ENCODE results near the gene GRXCR1.

The GRXCR1 gene

GRCh38 chr4:42892413-42892812 is at the start of gene GRXCR1:
Gene GRXCR1 (plus strand): TSS chr4:42892713. CDS start chr4:42893267, 554 bp downstream.
- no peaks in the 10 kb centered on the region for H3K36me3 ChIP-seq (ENCODE audit: control insufficient read depth, insufficient read depth, low read length)
- no peaks in the 10 kb centered on the region for H3K79me2 ChIP-seq
- no peak for TF ChIP-seq CTCF (IDR thresholded peaks at IDR 0.05)
- no peaks in the 10 kb centered on the region for H3K27me3 ChIP-seq (ENCODE audit: control insufficient read depth, insufficient read depth, low read length)
- no peak within 1 kb of the TSS for H3K4me2 ChIP-seq (ENCODE audit: low read length)
- no peak within 1 kb of the TSS for H3K9ac ChIP-seq
- H3K4me1 ChIP-seq: no peaks in the 10 kb centered on the region
- H3K27ac ChIP-seq: no peak within 1 kb of the TSS
- H3K4me3 ChIP-seq (ENCODE audit: low read depth, low read length): no peak within 1 kb of the TSS
- no peaks in the 10 kb centered on the region for H3K9me3 ChIP-seq (ENCODE audit: control insufficient read depth, low read length)
- no peak within 1 kb of the TSS for H2AFZ ChIP-seq

- Histone ChIP-seq H3K4me1 (no peaks in the 10 kb centered on the region), H3K9ac (no peak overlapping the region), H3K9me3 (ENCODE audit: control insufficient read depth, low read length) (no peaks in the 10 kb centered on the region), H2AFZ (no peak overlapping the region), H3K79me2 (no peaks in the 10 kb centered on the region), H3K4me2 (ENCODE audit: low read length) (no peak overlapping the region), H3K36me3 (ENCODE audit: control insufficient read depth, insufficient read depth, low read length) (no peaks in the 10 kb centered on the region), H3K27ac (no peak overlapping the region), H3K4me3 (ENCODE audit: low read depth, low read length) (no peak overlapping the region), H3K27me3 (ENCODE audit: control insufficient read depth, insufficient read depth, low read length) (no peaks in the 10 kb centered on the region)
- TF ChIP-seq CTCF (IDR thresholded peaks at IDR 0.05): no peak
Observed at GRCh38 chr4:42843694-42844093, 48.8 kb upstream of the GRXCR1 start.

GRCh38 chr4:42844422-42845070 is 48.0 kb upstream of the GRXCR1 start:
- H3K79me2 ChIP-seq: no peaks in the 10 kb centered on the region
- no peaks in the 10 kb centered on the region for H3K36me3 ChIP-seq (ENCODE audit: control insufficient read depth, insufficient read depth, low read length)
- TF ChIP-seq CTCF (IDR thresholded peaks at IDR 0.05): no peak
- no peak overlapping the region for H3K4me2 ChIP-seq (ENCODE audit: low read length)
- H3K27ac ChIP-seq: no peak overlapping the region
- H3K4me1 ChIP-seq: no peaks in the 10 kb centered on the region
- no peak overlapping the region for H3K9ac ChIP-seq
- no peaks in the 10 kb centered on the region for H3K27me3 ChIP-seq (ENCODE audit: control insufficient read depth, insufficient read depth, low read length)
- no peaks in the 10 kb centered on the region for H3K9me3 ChIP-seq (ENCODE audit: control insufficient read depth, low read length)
- no peak overlapping the region for H3K4me3 ChIP-seq (ENCODE audit: low read depth, low read length)
- H2AFZ ChIP-seq: no peak overlapping the region

- no peaks in the 10 kb centered on the region for H3K36me3 ChIP-seq (ENCODE audit: control insufficient read depth, insufficient read depth, low read length)
- no peaks in the 10 kb centered on the region for H3K4me1 ChIP-seq
- H2AFZ ChIP-seq: no peak overlapping the region
- no peak overlapping the region for H3K4me2 ChIP-seq (ENCODE audit: low read length)
- H3K9me3 ChIP-seq (ENCODE audit: control insufficient read depth, low read length): no peaks in the 10 kb centered on the region
- H3K27me3 ChIP-seq (ENCODE audit: control insufficient read depth, insufficient read depth, low read length): no peaks in the 10 kb centered on the region
- H3K27ac ChIP-seq: no peak overlapping the region
- no peak overlapping the region for H3K9ac ChIP-seq
- no peak overlapping the region for H3K4me3 ChIP-seq (ENCODE audit: low read depth, low read length)
- no peaks in the 10 kb centered on the region for H3K79me2 ChIP-seq
- TF ChIP-seq CTCF (IDR thresholded peaks at IDR 0.05): no peak
Observed at GRCh38 chr4:42845586-42845985, 46.9 kb upstream of the GRXCR1 start.

GRCh38 chr4:42855779-42856178 is 36.7 kb upstream of the GRXCR1 start:
- Histone ChIP-seq H3K79me2 (no peaks in the 10 kb centered on the region), H3K36me3 (ENCODE audit: control insufficient read depth, insufficient read depth, low read length) (no peaks in the 10 kb centered on the region), H3K9me3 (ENCODE audit: control insufficient read depth, low read length) (no peaks in the 10 kb centered on the region), H3K27me3 (ENCODE audit: control insufficient read depth, insufficient read depth, low read length) (peaks cover 2% of the 10 kb centered on the region), H3K4me3 (ENCODE audit: low read depth, low read length) (no peak overlapping the region), H3K4me1 (no peaks in the 10 kb centered on the region), H2AFZ (no peak overlapping the region), H3K4me2 (ENCODE audit: low read length) (no peak overlapping the region), H3K27ac (no peak overlapping the region), H3K9ac (no peak overlapping the region)
- TF ChIP-seq CTCF (IDR thresholded peaks at IDR 0.05): no peak

All from parathyroid adenoma (tissue), 2 donors.